GM10266 (cell line): ENCODE results near the gene MGAT5B.

Experiments
- DNase-seq: peaks from one replicate; pipeline ENCODE4 v3.0.0; 2012; ENCODE audit errors: extremely low spot score
- TF ChIP-seq, protein P1 (sequence below): IDR thresholded peaks from 2 replicates; pipeline ENCODE4 v1.5.1; 2012; ENCODE audit warnings: mild to moderate bottlenecking, low read depth; ENCODE audit not compliant: control insufficient read depth, insufficient read depth; ENCODE audit errors: missing control alignments

MGAT5B gene

DNA sequence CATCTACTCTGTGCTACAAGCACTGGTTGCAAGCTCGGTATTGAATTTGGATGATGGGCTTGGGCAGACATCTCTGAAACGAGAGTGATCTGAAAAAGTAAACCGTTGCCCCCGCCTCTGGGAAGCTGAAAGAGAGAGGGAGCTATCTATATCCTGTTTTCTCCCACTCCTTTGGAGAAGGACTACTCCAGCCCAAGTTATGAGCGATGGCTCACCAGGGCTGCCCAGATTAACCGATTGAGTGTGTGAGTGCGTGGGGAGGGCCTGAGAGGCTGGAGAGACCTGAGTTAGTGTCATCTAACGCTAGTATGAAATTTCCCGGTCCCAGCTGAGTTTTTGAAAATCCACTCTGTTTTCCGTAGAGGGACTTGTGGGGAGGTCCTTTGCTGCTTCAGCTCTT is 11.5 kb downstream of the MGAT5B start:
- TF ChIP-seq, protein P1, sequence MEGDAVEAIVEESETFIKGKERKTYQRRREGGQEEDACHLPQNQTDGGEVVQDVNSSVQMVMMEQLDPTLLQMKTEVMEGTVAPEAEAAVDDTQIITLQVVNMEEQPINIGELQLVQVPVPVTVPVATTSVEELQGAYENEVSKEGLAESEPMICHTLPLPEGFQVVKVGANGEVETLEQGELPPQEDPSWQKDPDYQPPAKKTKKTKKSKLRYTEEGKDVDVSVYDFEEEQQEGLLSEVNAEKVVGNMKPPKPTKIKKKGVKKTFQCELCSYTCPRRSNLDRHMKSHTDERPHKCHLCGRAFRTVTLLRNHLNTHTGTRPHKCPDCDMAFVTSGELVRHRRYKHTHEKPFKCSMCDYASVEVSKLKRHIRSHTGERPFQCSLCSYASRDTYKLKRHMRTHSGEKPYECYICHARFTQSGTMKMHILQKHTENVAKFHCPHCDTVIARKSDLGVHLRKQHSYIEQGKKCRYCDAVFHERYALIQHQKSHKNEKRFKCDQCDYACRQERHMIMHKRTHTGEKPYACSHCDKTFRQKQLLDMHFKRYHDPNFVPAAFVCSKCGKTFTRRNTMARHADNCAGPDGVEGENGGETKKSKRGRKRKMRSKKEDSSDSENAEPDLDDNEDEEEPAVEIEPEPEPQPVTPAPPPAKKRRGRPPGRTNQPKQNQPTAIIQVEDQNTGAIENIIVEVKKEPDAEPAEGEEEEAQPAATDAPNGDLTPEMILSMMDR, result no peak
- no peak for DNase-seq

- no peak for DNase-seq
- TF ChIP-seq, protein P1, result no peak
These were observed 12.1 kb downstream of the MGAT5B start for GRCh38 chr17:76880268-76880667.

- TF ChIP-seq, protein P1, result no peak
- no peak for DNase-seq
These were observed 12.8 kb downstream of the MGAT5B start for GRCh38 chr17:76880971-76881370.

GRCh38 chr17:76881408-76881807 is 13.2 kb downstream of the MGAT5B start:
- no peak for DNase-seq

DNA sequence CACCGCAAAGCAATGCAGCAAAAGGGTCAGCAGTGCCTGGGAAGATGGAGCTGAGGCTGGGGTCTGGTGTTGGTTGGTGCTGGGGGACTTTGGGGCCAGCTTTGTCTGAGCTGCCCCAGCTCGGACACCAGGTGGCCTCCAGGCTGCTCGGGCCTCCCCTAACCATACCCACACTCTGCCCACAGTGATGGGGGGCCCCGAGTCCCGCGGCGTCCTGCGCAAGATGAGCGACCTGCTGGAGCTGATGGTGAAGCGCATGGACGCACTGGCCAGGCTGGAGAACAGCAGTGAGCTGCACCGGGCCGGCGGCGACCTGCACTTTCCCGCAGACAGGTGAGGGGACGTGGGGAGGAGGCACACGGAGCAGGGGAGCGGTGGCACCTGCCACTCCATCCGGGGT is 13.8 kb downstream of the MGAT5B start:
- TF ChIP-seq, protein P1, result no peak
- DNase-seq, result no peak

More at GRCh38 chr17:76881408-76881807, 13.2 kb downstream of the MGAT5B start:
- TF ChIP-seq, protein P1, result no peak

GRCh38 chr17:76883744-76884525 is 15.7 kb downstream of the MGAT5B start:
- TF ChIP-seq, protein P1, result no peak
- DNase-seq, result no peak

- TF ChIP-seq, protein P1, result no peak
- DNase-seq, result no peak
These were observed 17.0 kb downstream of the MGAT5B start for GRCh38 chr17:76884995-76885893.
